ENCODE measurements around the gene CLASP2.
"Not testable (repeated sequence)": the region's sequence is repeated elsewhere in the genome, so short reads cannot be mapped to it uniquely, and the experiment has no call there.

The CLASP2 gene

GRCh38 chr3:33682770-33683169, 35.3 kb downstream of the CLASP2 start:
- DNase-seq, result no peak

- no peak for DNase-seq
Observed at GRCh38 chr3:33681667-33682066, 36.4 kb downstream of the CLASP2 start.

GRCh38 chr3:33678073-33678472, 40.0 kb downstream of the CLASP2 start:
- DNase-seq, result no peak

DNA sequence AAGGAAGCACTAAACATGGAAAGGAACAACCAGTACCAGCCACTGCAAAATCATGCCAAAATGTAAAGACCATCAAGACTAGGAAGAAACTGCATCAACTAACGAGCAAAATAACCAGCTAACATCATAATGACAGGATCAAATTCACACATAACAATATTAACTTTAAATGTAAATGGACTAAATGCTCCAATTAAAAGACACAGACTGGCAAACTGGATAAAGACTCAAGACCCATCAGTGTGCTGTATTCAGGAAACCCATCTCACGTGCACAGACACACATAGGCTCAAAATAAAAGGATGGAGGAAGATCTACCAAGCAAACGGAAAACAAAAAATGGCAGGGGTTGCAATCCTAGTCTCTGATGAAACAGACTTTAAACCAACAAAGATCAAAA, 44.6 kb downstream of the CLASP2 start:
- not testable (repeated sequence) for DNase-seq

DNA sequence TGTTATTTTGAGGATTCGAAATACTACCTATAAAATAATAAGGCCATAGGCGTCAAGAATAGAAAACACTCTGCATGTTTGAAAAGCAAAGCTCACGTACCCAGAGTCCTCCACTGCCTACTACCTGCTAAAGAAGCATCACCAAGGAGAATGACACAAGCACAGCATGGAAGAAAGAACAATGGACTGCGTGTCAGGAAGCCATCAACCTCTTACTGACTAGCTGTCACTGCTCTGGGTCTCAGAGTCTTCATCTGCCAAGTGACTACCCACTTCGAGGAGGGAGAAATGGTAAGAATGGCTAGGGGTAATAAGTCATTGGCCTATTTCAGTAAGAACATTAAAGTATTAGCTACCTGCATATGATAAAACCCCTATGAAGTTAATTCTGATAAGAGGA, 49.4 kb downstream of the CLASP2 start:
- DNase-seq, result no peak

- no peak for DNase-seq
Observed at GRCh38 chr3:33665294-33665693, 52.8 kb downstream of the CLASP2 start.

- no peak for DNase-seq
Observed at GRCh38 chr3:33664195-33664594, 53.9 kb downstream of the CLASP2 start.

DNA sequence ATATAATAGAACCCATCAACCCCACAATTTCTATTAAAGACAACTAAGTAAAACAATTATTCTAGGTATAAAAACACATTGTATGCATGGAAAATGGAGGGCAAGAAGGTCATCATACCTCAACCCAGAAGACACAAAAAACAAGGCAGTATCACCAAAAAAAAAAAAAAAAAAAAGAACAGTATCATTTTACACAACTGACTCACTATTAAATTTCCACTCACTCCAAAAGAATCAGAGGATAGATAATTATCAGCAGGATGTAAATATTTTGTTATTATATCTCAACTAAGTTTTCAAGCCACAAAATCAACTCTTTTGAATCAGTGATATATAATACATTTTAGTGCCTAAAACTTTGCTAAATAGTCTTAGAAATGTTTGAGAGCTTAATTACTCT, 55.0 kb downstream of the CLASP2 start:
- DNase-seq, result no peak

DNA sequence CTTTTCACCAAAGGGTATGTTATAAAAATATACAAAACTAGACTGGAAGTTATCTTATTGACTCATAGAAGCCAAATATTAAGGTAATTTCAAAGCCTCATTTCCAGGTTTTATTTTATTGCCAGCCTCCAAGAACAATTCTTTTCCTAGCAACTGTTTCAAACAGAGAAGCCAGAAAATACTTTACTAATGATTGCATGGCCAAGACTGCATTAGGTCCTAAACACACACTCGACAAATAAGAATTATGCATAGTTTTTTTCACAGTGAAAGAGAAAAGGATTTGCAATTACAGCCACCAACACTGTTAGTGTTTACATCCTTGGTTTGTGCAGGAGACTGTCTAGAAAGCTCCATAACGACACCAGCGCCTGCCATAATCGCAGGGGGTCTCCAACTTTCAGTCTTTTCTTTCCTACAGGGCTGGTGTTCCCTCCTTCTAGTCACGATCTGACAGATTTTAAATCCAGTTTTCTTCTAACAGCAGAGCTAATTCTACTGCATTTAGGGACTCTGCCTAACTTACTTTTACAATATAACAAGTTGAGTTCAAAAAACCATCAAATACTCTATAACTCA, 58.1 kb downstream of the CLASP2 start:
- DNase-seq, result no peak

GRCh38 chr3:33658991-33659848, 58.8 kb downstream of the CLASP2 start:
- DNase-seq, result no peak

GRCh38 chr3:33658621-33658990, 59.4 kb downstream of the CLASP2 start:
- DNase-seq, result no peak

- DNase-seq, result no peak
Observed at GRCh38 chr3:33658039-33658438, 60.0 kb downstream of the CLASP2 start.

GRCh38 chr3:33652736-33653135, 65.3 kb downstream of the CLASP2 start:
- DNase-seq, result no peak

DNA sequence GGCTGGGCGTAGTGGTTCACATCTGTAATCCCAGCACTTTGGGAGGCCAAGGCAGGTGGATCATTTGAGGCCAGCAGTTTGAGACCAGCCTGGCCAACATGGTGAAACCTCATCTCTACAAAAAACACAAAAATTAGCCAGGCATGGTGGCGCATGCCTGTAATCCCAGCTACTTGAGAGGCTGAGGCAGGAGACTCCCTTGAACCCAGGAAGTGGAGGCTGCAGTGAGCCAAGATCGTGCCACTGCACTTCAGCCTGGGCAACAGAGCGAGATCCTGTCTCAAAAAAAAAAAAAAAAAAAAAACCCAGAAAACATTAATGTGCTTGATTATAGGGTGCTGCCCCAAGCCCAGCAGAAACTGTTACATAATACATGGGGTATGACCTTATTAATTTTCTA, 67.0 kb downstream of the CLASP2 start:
- DNase-seq, result not testable (repeated sequence)

- no peak for DNase-seq
Observed at GRCh38 chr3:33650495-33650894, 67.6 kb downstream of the CLASP2 start.

DNA sequence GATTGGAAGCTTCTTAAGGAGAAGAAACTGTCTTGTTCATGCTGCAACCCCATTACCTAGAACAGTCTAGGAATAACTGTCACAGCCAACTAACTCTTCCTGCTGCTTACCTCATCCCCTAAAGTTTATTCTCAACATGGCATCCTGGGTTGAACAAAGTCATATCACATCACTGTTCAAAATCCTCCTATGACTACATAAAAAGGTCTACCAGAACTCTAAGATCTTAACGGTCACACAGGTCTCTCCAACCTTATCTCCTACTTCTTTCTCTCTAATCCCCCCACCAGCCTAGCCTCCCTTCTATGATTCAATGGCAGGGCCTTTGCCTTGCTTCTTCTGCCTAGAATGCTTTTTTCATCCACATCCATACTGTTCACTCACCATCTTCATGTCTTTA, 69.3 kb downstream of the CLASP2 start:
- DNase-seq, result no peak

DNA sequence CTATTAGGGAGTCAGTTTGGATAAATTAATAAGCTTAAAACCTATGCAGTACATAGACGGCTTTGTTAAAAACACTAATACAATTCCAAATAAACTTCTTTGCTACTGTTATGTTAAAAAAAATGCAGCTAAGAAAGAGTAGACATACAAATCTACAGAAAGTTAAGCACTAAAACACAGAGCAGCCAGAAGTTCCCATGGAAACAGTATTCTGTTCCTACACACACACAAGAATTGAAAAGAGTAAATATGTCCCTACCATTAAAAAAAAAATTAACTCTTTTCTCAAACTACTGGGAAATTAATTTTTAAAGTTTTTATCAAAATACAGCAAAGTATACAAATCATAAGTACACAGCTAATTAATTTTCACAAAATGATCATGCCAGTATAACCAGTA, 71.6 kb downstream of the CLASP2 start:
- DNase-seq, result no peak

DNA sequence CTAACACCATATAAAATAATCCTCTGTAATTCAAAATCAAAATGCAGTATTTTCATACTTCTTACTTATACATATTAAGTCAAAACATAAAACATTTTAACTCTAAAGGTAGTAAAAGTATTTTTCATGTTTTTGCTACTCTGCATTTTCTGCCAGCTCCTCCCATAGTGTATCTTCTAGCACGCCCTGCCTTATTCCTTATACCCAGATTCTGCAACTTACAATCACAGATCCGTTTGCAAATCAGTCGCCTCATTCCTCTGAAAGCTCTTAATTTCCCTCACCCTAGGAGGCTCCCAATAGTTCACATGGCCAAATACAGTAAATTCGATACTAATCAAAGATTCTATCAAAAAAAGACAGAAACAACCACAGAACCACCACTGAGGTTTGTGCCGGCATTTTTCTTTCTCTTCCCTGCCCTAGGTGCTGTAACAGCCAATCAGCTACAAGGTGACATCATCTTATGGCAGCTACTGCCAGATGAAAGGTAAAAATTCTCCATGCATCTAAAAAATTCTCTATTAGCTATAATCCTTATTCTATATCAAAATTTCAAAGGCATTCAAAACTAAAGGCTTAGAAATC, 72.9 kb downstream of the CLASP2 start:
- peak; percentile 29 for DNase-seq

DNA sequence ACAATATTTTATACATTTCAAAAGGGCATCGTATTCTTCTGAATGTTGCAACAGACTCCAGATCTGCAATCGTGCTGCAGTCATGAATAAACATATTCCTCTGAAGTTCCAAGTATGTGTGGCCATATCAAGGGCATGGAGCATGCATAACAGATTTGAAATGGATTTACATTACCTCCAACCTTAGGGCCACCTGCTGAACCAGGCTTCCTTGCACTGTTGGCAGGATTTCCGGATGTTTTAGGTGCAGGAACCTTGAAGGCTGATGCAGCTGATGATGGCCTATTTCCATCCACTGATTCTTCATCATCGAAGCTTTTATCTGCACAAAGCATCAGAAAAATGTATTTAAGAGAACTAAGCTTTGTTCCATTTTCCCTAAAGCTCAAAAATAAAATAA, 73.5 kb downstream of the CLASP2 start:
- DNase-seq, result no peak

GRCh38 chr3:33642806-33643205, 75.2 kb downstream of the CLASP2 start:
- no peak for DNase-seq

- no peak for DNase-seq
Observed at GRCh38 chr3:33639889-33640288, 78.2 kb downstream of the CLASP2 start.

DNA sequence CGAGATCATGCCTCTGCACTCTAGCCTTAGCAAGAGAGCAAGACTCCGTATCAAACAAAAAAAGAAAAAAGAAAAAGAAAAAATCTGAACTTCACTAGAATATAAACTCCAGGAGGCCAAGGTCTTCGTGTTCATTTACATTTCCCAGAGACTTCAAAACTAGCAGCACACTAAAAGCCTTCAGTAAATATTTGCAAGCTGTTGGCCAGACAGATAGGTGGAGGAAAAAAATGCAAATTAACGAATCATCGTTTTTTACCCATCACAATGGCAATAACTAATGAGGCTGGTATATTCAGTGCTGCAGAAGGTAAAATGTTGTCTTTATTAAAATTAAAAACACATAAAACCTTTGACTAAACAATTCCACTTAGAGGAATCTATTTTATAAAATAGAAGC, 80.6 kb downstream of the CLASP2 start:
- no peak for DNase-seq

GRCh38 chr3:33636125-33636850, 81.8 kb downstream of the CLASP2 start:
- DNase-seq, result no peak

- no peak for DNase-seq
Observed at GRCh38 chr3:33634262-33634661, 83.8 kb downstream of the CLASP2 start.

All from stimulated activated CD4-positive, alpha-beta T cell treated with anti-CD3 and anti-CD28 coated beads, Interleukin-4, amount 100 ng/mL, for 24 hours (primary cell).